Trophoblast cell (in vitro differentiated cells and primary cell): ENCODE results near the gene CCDC54.

ENCODE experiments used
- DNase-seq, 2 donors: peaks; one replicate each; pipeline ENCODE4 v3.0.0-alpha.2; 2016
- H2AFZ ChIP-seq: 2 replicates; pipeline ENCODE4 v1.6.1; 2013; ENCODE audit warnings: low read length, moderate library complexity, mild to moderate bottlenecking; ENCODE audit not compliant: insufficient read depth, poor library complexity
- H2AK5ac ChIP-seq: 2 replicates; pipeline ENCODE4 v1.6.1; 2013; ENCODE audit warnings: mild to moderate bottlenecking, low read length
- H2BK120ac ChIP-seq: 2 replicates; pipeline ENCODE4 v1.6.1; 2013; ENCODE audit warnings: low read length, mild to moderate bottlenecking, moderate library complexity; ENCODE audit not compliant: insufficient read depth, poor library complexity
- H2BK12ac ChIP-seq: 2 replicates; pipeline ENCODE4 v1.6.1; 2013; ENCODE audit warnings: mild to moderate bottlenecking, low read length, moderate library complexity
- H2BK5ac ChIP-seq: 2 replicates; pipeline ENCODE4 v1.6.1; 2013; ENCODE audit warnings: low read length, low read depth, moderate library complexity, mild to moderate bottlenecking; ENCODE audit not compliant: poor library complexity
- H3K14ac ChIP-seq: 2 replicates; pipeline ENCODE4 v1.6.1; 2013; ENCODE audit warnings: mild to moderate bottlenecking, low read length
- H3K18ac ChIP-seq: 2 replicates; pipeline ENCODE4 v1.6.1; 2013; ENCODE audit warnings: mild to moderate bottlenecking, low read length
- H3K23ac ChIP-seq: 2 replicates; pipeline ENCODE4 v1.6.1; 2013; ENCODE audit warnings: low read length
- H3K27ac ChIP-seq: 2 replicates; pipeline ENCODE4 v1.5.1; 2013; ENCODE audit warnings: low read depth, mild to moderate bottlenecking, inconsistent platforms, low read length, moderate library complexity
- H3K27me3 ChIP-seq: 2 replicates; pipeline ENCODE4 v1.6.1; 2013; ENCODE audit warnings: inconsistent platforms, mild to moderate bottlenecking, low read length, moderate library complexity; ENCODE audit not compliant: insufficient read depth
- H3K36me3 ChIP-seq, 2 experiments: 1 replicate in 1 of 2; 2 replicates in 1 of 2; pipeline ENCODE4 v1.6.1; 2013; ENCODE audit warnings: low read length in 2 of 2, mild to moderate bottlenecking in 2 of 2, moderate library complexity in 1 of 2; ENCODE audit not compliant: insufficient read depth in 2 of 2, control insufficient read depth in 1 of 2
- H3K4ac ChIP-seq: 2 replicates; pipeline ENCODE4 v1.6.1; 2013; ENCODE audit warnings: low read depth, mild to moderate bottlenecking, low read length, moderate library complexity
- H3K4me1 ChIP-seq, 2 experiments: 1 replicate in 1 of 2; 2 replicates in 1 of 2; pipeline ENCODE4 v1.6.1; 2013; ENCODE audit warnings: low read length in 2 of 2, mild to moderate bottlenecking in 2 of 2, moderate library complexity in 1 of 2; ENCODE audit not compliant: insufficient read depth in 2 of 2, control insufficient read depth in 1 of 2
- H3K4me2 ChIP-seq: 2 replicates; pipeline ENCODE4 v1.6.1; 2013; ENCODE audit warnings: inconsistent platforms, mild to moderate bottlenecking, low read length, moderate library complexity
- H3K4me3 ChIP-seq: 2 replicates; pipeline ENCODE4 v1.5.1; 2013; ENCODE audit warnings: mild to moderate bottlenecking, low read depth, low read length, inconsistent platforms
- H3K79me1 ChIP-seq: one replicate; pipeline ENCODE4 v1.6.1; 2013; ENCODE audit warnings: low read length
- H3K79me2 ChIP-seq: 2 replicates; pipeline ENCODE4 v1.6.1; 2013; ENCODE audit warnings: low read length, mild to moderate bottlenecking; ENCODE audit not compliant: control insufficient read depth, insufficient read depth, poor library complexity
- H3K9ac ChIP-seq: 2 replicates; pipeline ENCODE4 v1.6.1; 2013; ENCODE audit warnings: mild to moderate bottlenecking, low read length
- H3K9me3 ChIP-seq: 2 replicates; pipeline ENCODE4 v1.6.1; 2013; ENCODE audit warnings: low read depth, mild to moderate bottlenecking, control low read depth, inconsistent platforms, low read length; ENCODE audit not compliant: insufficient read depth
- H4K12ac ChIP-seq: 2 replicates; pipeline ENCODE4 v1.6.1; 2013; ENCODE audit warnings: low read depth, mild to moderate bottlenecking, low read length, moderate library complexity
- H4K8ac ChIP-seq: 2 replicates; pipeline ENCODE4 v1.6.1; 2013; ENCODE audit warnings: low read depth, mild to moderate bottlenecking, low read length, moderate library complexity
- H4K91ac ChIP-seq: one replicate; pipeline ENCODE4 v1.6.1; 2013; ENCODE audit warnings: low read depth, mild to moderate bottlenecking, low read length, moderate library complexity
- WGBS: extraction: QIAGEN DNeasy Blood & Tissue Kit; methylation state at CpG from one replicate; pipeline ENCODE4 v1.1.7; 2013; ENCODE audit warnings: missing lambda C conversion rate; ENCODE audit not compliant: insufficient read length, insufficient coverage; ENCODE audit errors: extremely low coverage; 5-methylcytosine and 5-hydroxymethylcytosine counted together

CCDC54 gene

DNA sequence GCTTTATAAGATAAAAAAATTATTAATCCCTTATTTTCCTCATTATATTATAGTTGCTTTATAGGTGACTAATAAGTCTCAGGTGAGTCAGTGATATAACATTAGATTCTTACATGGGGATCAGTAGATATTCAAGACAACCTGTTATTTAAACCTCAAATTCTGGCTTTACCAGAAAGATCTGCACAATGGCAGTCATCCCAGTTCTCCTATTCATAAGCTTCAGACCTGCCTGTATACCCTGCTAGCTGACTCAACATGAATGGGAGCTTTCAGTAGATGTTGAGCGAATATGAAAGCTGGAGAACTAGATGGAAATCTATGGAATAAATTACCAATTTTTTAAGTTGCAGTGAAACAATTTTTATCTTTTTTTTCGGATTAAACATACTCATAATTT, 20.5 kb upstream of the CCDC54 start:
- no CpG with 5 or more reads among the region's 2 CpGs for WGBS
- Histone ChIP-seq H2AFZ (no peak overlapping the region), H3K9me3 (no peaks in the 10 kb centered on the region), H3K4ac (no peak overlapping the region), H3K36me3 (no peaks in the 10 kb centered on the region), H4K12ac (no peak overlapping the region), H3K27ac (no peak overlapping the region), H3K79me2 (no peaks in the 10 kb centered on the region), H3K27me3 (no peaks in the 10 kb centered on the region), H3K4me2 (no peak overlapping the region), H3K18ac (no peak overlapping the region), H3K9ac (no peak overlapping the region), H4K8ac (no peak overlapping the region), H2BK12ac (no peak overlapping the region), H3K4me1 (no peaks in the 10 kb centered on the region), H4K91ac (no peak overlapping the region), H3K14ac (no peak overlapping the region), H2AK5ac (no peak overlapping the region), H3K4me3 (no peak overlapping the region), H3K23ac (no peak overlapping the region), H3K79me1 (no peaks in the 10 kb centered on the region), H2BK5ac (no peak overlapping the region), H2BK120ac (no peak overlapping the region)
- no peak for DNase-seq

DNA sequence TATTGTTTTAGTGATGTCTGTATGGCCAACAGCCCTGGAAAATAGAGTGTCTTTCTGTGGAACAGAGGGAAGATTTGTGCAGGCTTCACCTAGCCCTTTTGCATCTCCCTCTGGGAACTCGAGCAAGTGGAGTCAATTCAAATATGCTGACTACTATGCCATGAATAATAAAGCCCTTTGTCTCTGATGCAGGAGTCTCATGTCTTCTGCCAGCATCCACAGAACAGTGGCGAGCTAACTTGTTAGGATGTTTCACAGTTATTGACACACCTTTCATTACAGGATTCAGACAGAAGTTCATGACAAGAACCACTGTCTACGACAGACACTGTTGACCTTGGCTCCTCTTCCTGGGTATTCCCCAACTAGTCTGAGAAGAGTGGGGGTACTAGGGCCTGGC, 15.6 kb upstream of the CCDC54 start:
- Histone ChIP-seq H3K27me3 (no peaks in the 10 kb centered on the region), H3K36me3 (no peaks in the 10 kb centered on the region), H3K79me2 (no peaks in the 10 kb centered on the region), H2BK120ac (no peak overlapping the region), H3K4me1 (no peaks in the 10 kb centered on the region), H4K91ac (no peak overlapping the region), H3K27ac (no peak overlapping the region), H3K4me3 (no peak overlapping the region), H3K4me2 (no peak overlapping the region), H3K4ac (no peak overlapping the region), H3K18ac (no peak overlapping the region), H2BK12ac (no peak overlapping the region), H3K23ac (no peak overlapping the region), H2AK5ac (no peak overlapping the region), H3K9me3 (no peaks in the 10 kb centered on the region), H2AFZ (no peak overlapping the region), H3K79me1 (no peaks in the 10 kb centered on the region), H3K9ac (no peak overlapping the region), H2BK5ac (no peak overlapping the region), H4K12ac (no peak overlapping the region), H3K14ac (no peak overlapping the region), H4K8ac (no peak overlapping the region)
- DNase-seq: no peak
- WGBS: no CpG with 5 or more reads among the region's 3 CpGs

DNA sequence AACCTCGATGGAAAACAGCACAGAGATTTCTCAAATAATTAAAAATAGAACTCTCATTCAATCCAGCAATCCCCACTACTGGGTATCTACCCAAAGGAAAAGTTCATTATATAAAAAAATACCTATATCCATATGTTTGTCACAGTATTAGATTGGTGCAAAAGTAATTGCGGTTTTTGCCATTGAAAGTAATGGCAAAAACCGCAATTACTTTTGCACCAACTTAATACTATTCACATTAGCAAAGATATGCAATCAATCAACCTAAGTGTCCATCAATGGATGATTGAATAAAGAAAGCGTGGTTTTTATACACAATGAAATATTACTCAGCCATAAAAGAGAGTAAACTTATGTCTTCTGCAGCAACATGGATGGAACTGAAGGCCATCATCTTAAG, 12.2 kb upstream of the CCDC54 start:
- Histone ChIP-seq H3K27ac (no peak overlapping the region), H3K4me1 (no peaks in the 10 kb centered on the region), H2BK120ac (no peak overlapping the region), H3K4ac (no peak overlapping the region), H3K27me3 (no peaks in the 10 kb centered on the region), H2BK12ac (no peak overlapping the region), H4K8ac (no peak overlapping the region), H3K9ac (no peak overlapping the region), H3K79me1 (peaks cover 4% of the 10 kb centered on the region), H3K36me3 (no peaks in the 10 kb centered on the region), H3K9me3 (no peaks in the 10 kb centered on the region), H3K79me2 (no peaks in the 10 kb centered on the region), H4K12ac (no peak overlapping the region), H3K4me3 (no peak overlapping the region), H2AFZ (no peak overlapping the region), H2AK5ac (no peak overlapping the region), H2BK5ac (no peak overlapping the region), H3K23ac (no peak overlapping the region), H4K91ac (no peak overlapping the region), H3K4me2 (no peak overlapping the region), H3K18ac (no peak overlapping the region), H3K14ac (no peak overlapping the region)
- WGBS: no CpG with 5 or more reads among the region's 4 CpGs
- DNase-seq: no peak

DNA sequence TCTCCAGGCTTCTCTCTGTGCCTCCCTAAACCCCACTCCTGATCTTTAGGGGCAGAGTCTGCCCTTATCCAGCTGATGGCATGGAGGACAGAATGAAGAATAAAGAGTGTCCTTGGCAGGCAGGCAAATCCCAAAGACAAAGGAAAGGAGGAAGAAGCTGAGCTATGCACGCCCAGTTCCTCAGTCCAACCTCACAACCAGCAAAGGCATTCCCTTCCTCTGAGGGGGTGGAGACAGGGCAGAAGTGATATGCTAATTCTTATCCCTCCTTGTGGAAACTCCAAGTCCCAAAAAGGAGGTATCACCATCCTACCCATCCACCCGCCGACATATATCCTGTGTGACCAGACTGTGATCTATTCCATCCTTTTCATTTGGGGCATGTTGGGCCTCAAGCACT, 10.5 kb upstream of the CCDC54 start:
- no peak overlapping the region for H2AFZ ChIP-seq
- H3K18ac ChIP-seq: no peak overlapping the region
- no peaks in the 10 kb centered on the region for H3K9me3 ChIP-seq
- peaks cover 4% of the 10 kb centered on the region for H3K79me1 ChIP-seq
- no peak overlapping the region for H2BK120ac ChIP-seq
- no peak overlapping the region for H3K4ac ChIP-seq
- no peak overlapping the region for H2AK5ac ChIP-seq
- H3K36me3 ChIP-seq: no peaks in the 10 kb centered on the region
- no peaks in the 10 kb centered on the region for H3K27me3 ChIP-seq
- H3K4me2 ChIP-seq: no peak overlapping the region
- H4K12ac ChIP-seq: no peak overlapping the region
- no peak overlapping the region for H4K91ac ChIP-seq
- H3K27ac ChIP-seq: no peak overlapping the region
- no peak overlapping the region for H3K4me3 ChIP-seq
- H2BK5ac ChIP-seq: no peak overlapping the region
- no peak overlapping the region for H3K14ac ChIP-seq
- H2BK12ac ChIP-seq: peak overlapping the region; percentile 27
- no peaks in the 10 kb centered on the region for H3K4me1 ChIP-seq
- no peak overlapping the region for H3K9ac ChIP-seq
- no CpG with 5 or more reads among the region's 3 CpGs for WGBS
- no peak for DNase-seq
- H3K23ac ChIP-seq: no peak overlapping the region
- no peak overlapping the region for H4K8ac ChIP-seq
- H3K79me2 ChIP-seq: no peaks in the 10 kb centered on the region
